GM12891 (cell line): ENCODE results near the gene FAM219A.

ENCODE experiments used
- DNase-seq: peaks from one replicate; pipeline ENCODE4 v3.0.0; 2011; ENCODE audit warnings: low spot score; ENCODE audit not compliant: insufficient read length
- FAIRE-seq: peaks from 2 replicates; lab custom pipeline; 2011; peaks lifted over from hg19 to GRCh38; lab: Jason Lieb, UNC
- PAX5 ChIP-seq: IDR thresholded peaks from 2 replicates; pipeline ENCODE4 v1.6.1; 2011; ENCODE audit warnings: low read length, moderate library complexity, mild to moderate bottlenecking; ENCODE audit not compliant: insufficient read depth, severe bottlenecking
- POLR2A ChIP-seq: IDR thresholded peaks from 2 replicates; pipeline ENCODE4 v1.6.1; 2011; ENCODE audit warnings: low read depth, low read length, control low read depth
- POLR2AphosphoS5 ChIP-seq: IDR thresholded peaks from 2 replicates; pipeline ENCODE4 v1.6.1; 2011; ENCODE audit warnings: low read depth, low read length, control low read depth
- POU2F2 ChIP-seq: IDR thresholded peaks from 2 replicates; pipeline ENCODE4 v1.6.1; 2011; ENCODE audit warnings: low read depth, mild to moderate bottlenecking, control low read depth, low read length, moderate library complexity
- SPI1 ChIP-seq: IDR thresholded peaks from 2 replicates; pipeline ENCODE4 v1.6.1; 2011; ENCODE audit warnings: low read depth, low read length, control low read depth
- TAF1 ChIP-seq: IDR thresholded peaks from 2 replicates; pipeline ENCODE4 v1.6.1; 2011; ENCODE audit warnings: low read depth, low read length, control low read depth

The FAM219A gene

GRCh38 chr9:34412336-34412735, 46.0 kb downstream of the FAM219A start:
- DNase-seq: no peak
- FAIRE-seq: no peak
- TF ChIP-seq POLR2A (no peak), PAX5 (no peak), POLR2AphosphoS5 (no peak), SPI1 (no peak), POU2F2 (no peak), TAF1 (no peak)

GRCh38 chr9:34409154-34409553, 49.2 kb downstream of the FAM219A start:
- TF ChIP-seq POLR2AphosphoS5 (no peak), POLR2A (no peak), PAX5 (no peak), TAF1 (no peak), SPI1 (no peak), POU2F2 (no peak)
- no peak for DNase-seq
- no peak for FAIRE-seq

GRCh38 chr9:34408173-34408572, 50.2 kb downstream of the FAM219A start:
- TF ChIP-seq POLR2A (no peak), POU2F2 (no peak), PAX5 (no peak), TAF1 (no peak), SPI1 (no peak), POLR2AphosphoS5 (no peak)
- FAIRE-seq (no peak), DNase-seq (no peak)

GRCh38 chr9:34406219-34406618, 52.2 kb downstream of the FAM219A start:
- DNase-seq (no peak), FAIRE-seq (no peak)
- TF ChIP-seq SPI1 (no peak), PAX5 (no peak), POLR2AphosphoS5 (no peak), TAF1 (no peak), POLR2A (no peak), POU2F2 (no peak)

- FAIRE-seq: no peak
- no peak for DNase-seq
- TF ChIP-seq PAX5: no peak
- TF ChIP-seq POLR2A: no peak
Measured at GRCh38 chr9:34405719-34406118, 52.7 kb downstream of the FAM219A start.

GRCh38 chr9:34403554-34404380, 54.6 kb downstream of the FAM219A start:
- DNase-seq (no peak), FAIRE-seq (peak; percentile 72)
- TF ChIP-seq SPI1 (no peak), POU2F2 (no peak), POLR2A (no peak), PAX5 (no peak), TAF1 (no peak), POLR2AphosphoS5 (no peak)

GRCh38 chr9:34400686-34401602, 57.4 kb downstream of the FAM219A start:
- TF ChIP-seq POLR2A (no peak), POU2F2 (no peak), TAF1 (no peak), POLR2AphosphoS5 (no peak), SPI1 (no peak), PAX5 (no peak)
- DNase-seq (no peak), FAIRE-seq (no peak)

- no peak for DNase-seq
- FAIRE-seq: no peak
- TF ChIP-seq TAF1 (no peak), PAX5 (no peak), POLR2AphosphoS5 (no peak), SPI1 (no peak), POLR2A (no peak), POU2F2 (no peak)
Measured at GRCh38 chr9:34400275-34400674, 58.1 kb downstream of the FAM219A start.

- TF ChIP-seq TAF1: no peak
- TF ChIP-seq POLR2A: no peak
- TF ChIP-seq SPI1: no peak
- no peak for TF ChIP-seq POLR2AphosphoS5
- no peak for TF ChIP-seq PAX5
- TF ChIP-seq POU2F2: no peak
- FAIRE-seq (no peak), DNase-seq (no peak)
Measured at GRCh38 chr9:34399729-34400128, 58.6 kb downstream of the FAM219A start.
